ENCODE results near the gene DVL2.

Gene DVL2

GRCh38 chr17:7218166-7218565 lies 16.2 kb downstream of the DVL2 start:
- DNase-seq, result no peak

GRCh38 chr17:7217113-7217987 lies 17.0 kb downstream of the DVL2 start:
- DNase-seq, result peak; percentile 62

- no peak for DNase-seq
Measured at GRCh38 chr17:7216242-7217112, 17.8 kb downstream of the DVL2 start.

GRCh38 chr17:7215652-7216180 lies 18.6 kb downstream of the DVL2 start:
- DNase-seq, result no peak

GRCh38 chr17:7215136-7215638 lies 19.1 kb downstream of the DVL2 start:
- DNase-seq, result no peak

GRCh38 chr17:7214300-7215135 lies 19.8 kb downstream of the DVL2 start:
- DNase-seq, result peak; percentile 99

- peak; percentile 98 for DNase-seq
Measured at GRCh38 chr17:7213895-7214299, 20.4 kb downstream of the DVL2 start.

GRCh38 chr17:7211491-7212273 lies 22.6 kb downstream of the DVL2 start:
- DNase-seq, result no peak

GRCh38 chr17:7208754-7209460 lies 25.4 kb downstream of the DVL2 start:
- no peak for DNase-seq

- no peak for DNase-seq
Measured at GRCh38 chr17:7208027-7208571, 26.2 kb downstream of the DVL2 start.

- no peak for DNase-seq
Measured at GRCh38 chr17:7207120-7208001, 27.0 kb downstream of the DVL2 start.

GRCh38 chr17:7205561-7205960 lies 28.8 kb downstream of the DVL2 start:
- DNase-seq, result no peak

GRCh38 chr17:7204828-7205461 lies 29.4 kb downstream of the DVL2 start:
- peak; percentile 97 for DNase-seq

GRCh38 chr17:7204336-7204735 lies 30.0 kb downstream of the DVL2 start:
- no peak for DNase-seq

GRCh38 chr17:7203391-7203790 lies 30.9 kb downstream of the DVL2 start:
- DNase-seq, result no peak

GRCh38 chr17:7196651-7197401 lies 37.5 kb downstream of the DVL2 start:
- no peak for DNase-seq

GRCh38 chr17:7195971-7196370 lies 38.3 kb downstream of the DVL2 start:
- DNase-seq, result no peak

- DNase-seq, result no peak
Measured at GRCh38 chr17:7192271-7192937, 41.9 kb downstream of the DVL2 start.

Data from NCI-H1436 (cell line).